GM12878 (cell line): Measurements from ENCODE around the gene COPS8.

ENCODE experiments used
- NBN ChIP-seq: fragments of 450-650 bp; IDR thresholded peaks from 2 replicates; pipeline ENCODE4 v1.6.1; 2016
- YY1 ChIP-seq: IDR thresholded peaks from 2 replicates; pipeline ENCODE4 v1.6.1; 2011; ENCODE audit warnings: low read depth, mild to moderate bottlenecking, low read length
- TF ChIP-seq, protein P1 (sequence below): fragments of 450-650 bp; IDR thresholded peaks from 2 replicates; pipeline ENCODE4 v1.6.1; 2017; ENCODE audit warnings: mild to moderate bottlenecking, moderate library complexity

GRCh38 chr2:237056287-237056875 is 29.3 kb upstream of the COPS8 start:
- TF ChIP-seq YY1, result no peak
- TF ChIP-seq NBN, result no peak
- TF ChIP-seq, protein P1, sequence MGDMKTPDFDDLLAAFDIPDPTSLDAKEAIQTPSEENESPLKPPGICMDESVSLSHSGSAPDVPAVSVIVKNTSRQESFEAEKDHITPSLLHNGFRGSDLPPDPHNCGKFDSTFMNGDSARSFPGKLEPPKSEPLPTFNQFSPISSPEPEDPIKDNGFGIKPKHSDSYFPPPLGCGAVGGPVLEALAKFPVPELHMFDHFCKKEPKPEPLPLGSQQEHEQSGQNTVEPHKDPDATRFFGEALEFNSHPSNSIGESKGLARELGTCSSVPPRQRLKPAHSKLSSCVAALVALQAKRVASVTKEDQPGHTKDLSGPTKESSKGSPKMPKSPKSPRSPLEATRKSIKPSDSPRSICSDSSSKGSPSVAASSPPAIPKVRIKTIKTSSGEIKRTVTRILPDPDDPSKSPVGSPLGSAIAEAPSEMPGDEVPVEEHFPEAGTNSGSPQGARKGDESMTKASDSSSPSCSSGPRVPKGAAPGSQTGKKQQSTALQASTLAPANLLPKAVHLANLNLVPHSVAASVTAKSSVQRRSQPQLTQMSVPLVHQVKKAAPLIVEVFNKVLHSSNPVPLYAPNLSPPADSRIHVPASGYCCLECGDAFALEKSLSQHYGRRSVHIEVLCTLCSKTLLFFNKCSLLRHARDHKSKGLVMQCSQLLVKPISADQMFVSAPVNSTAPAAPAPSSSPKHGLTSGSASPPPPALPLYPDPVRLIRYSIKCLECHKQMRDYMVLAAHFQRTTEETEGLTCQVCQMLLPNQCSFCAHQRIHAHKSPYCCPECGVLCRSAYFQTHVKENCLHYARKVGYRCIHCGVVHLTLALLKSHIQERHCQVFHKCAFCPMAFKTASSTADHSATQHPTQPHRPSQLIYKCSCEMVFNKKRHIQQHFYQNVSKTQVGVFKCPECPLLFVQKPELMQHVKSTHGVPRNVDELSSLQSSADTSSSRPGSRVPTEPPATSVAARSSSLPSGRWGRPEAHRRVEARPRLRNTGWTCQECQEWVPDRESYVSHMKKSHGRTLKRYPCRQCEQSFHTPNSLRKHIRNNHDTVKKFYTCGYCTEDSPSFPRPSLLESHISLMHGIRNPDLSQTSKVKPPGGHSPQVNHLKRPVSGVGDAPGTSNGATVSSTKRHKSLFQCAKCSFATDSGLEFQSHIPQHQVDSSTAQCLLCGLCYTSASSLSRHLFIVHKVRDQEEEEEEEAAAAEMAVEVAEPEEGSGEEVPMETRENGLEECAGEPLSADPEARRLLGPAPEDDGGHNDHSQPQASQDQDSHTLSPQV, result no peak
